Sigmoid colon (tissue), 4 donors: Measurements from ENCODE around the gene APOL3.

Source experiments
- EP300 ChIP-seq, 4 donors: sonication (generic); formaldehyde crosslinking; IDR thresholded peaks; one replicate each; pipeline ENCODE4 v1.6.1; 2017; ENCODE audit warnings: antibody characterized with exemption in 4 of 4
- POLR2A ChIP-seq, 2 donors: fragments of 450-650 bp; IDR thresholded peaks; one replicate each; pipeline ENCODE4 v1.6.1; 2016; ENCODE audit warnings: antibody characterized with exemption in 2 of 2, mild to moderate bottlenecking in 2 of 2, moderate library complexity in 2 of 2
- POLR2AphosphoS5 ChIP-seq, 4 donors: sonication (generic); formaldehyde crosslinking; IDR thresholded peaks; one replicate each; pipeline ENCODE4 v1.6.1; 2017; ENCODE audit warnings: antibody characterized with exemption in 4 of 4
- TF ChIP-seq, protein P1 (sequence below), 4 experiments: fragments of 450-650 bp in 3 of 4; fragments of 200-600 bp in 1 of 4; IDR thresholded peaks; one replicate each; pipeline ENCODE4 v1.5.1; 2016 to 2019; ENCODE audit warnings: antibody characterized with exemption in 4 of 4, mild to moderate bottlenecking in 3 of 4, moderate library complexity in 2 of 4

DNA sequence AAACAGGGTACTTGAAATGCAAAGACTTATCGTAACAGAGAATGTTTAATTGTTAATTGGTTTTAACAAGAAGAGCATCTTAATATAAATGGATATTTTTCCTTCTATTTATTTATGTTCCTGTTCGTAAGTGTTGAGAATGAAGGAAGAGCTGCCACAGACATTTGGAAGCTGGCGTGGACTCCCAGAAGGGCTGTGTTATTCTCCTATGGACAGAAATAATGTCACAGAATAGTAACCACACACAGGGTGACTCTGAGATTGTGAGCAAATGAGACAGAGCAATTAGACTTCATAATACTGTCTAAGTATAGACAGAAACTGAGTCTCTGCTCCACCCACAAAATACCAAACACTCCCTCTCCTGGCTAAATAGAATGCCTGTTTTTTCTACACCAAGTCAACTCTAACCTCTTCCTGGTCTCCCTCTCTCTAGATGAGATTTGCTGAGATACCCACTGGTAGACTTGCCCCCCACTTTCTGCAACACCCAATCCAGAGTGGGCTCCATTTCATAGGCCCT, 6.1 kb downstream of the APOL3 start:
- TF ChIP-seq, protein P1, sequence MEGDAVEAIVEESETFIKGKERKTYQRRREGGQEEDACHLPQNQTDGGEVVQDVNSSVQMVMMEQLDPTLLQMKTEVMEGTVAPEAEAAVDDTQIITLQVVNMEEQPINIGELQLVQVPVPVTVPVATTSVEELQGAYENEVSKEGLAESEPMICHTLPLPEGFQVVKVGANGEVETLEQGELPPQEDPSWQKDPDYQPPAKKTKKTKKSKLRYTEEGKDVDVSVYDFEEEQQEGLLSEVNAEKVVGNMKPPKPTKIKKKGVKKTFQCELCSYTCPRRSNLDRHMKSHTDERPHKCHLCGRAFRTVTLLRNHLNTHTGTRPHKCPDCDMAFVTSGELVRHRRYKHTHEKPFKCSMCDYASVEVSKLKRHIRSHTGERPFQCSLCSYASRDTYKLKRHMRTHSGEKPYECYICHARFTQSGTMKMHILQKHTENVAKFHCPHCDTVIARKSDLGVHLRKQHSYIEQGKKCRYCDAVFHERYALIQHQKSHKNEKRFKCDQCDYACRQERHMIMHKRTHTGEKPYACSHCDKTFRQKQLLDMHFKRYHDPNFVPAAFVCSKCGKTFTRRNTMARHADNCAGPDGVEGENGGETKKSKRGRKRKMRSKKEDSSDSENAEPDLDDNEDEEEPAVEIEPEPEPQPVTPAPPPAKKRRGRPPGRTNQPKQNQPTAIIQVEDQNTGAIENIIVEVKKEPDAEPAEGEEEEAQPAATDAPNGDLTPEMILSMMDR (IDR thresholded peaks at IDR 0.05), result no peak
- no peak for TF ChIP-seq POLR2A (IDR thresholded peaks at IDR 0.05)
- TF ChIP-seq EP300 (IDR thresholded peaks at IDR 0.05), result no peak
- no peak for TF ChIP-seq POLR2AphosphoS5 (IDR thresholded peaks at IDR 0.05)
